WTC11 (cell line): ENCODE results near the gene HOXA9. TPM values are rescaled to one million over a fixed set of nuclear protein-coding genes. Genes with fewer than 3 reads are reported as not detected.
A peak's percentile ranks its signal among the peaks of the same experiment; 100 is the strongest.

ENCODE experiments used
- ATAC-seq: fragments of 200-7000 bp; cut with Tn5 transposase; 2 replicates; pipeline ENCODE4 v1.10.0; 2021; ENCODE audit warnings: mild to moderate bottlenecking, moderate library complexity
- CTCF ChIA-PET: fragments of 300-600 bp; sonication (Branson Sonifier 250); formaldehyde crosslinking; loops from one replicate; lab custom pipeline; 2021; ENCODE audit warnings: antibody characterized with exemption; lab: Charles Lee
- POLR2A ChIA-PET: fragments of 350-600 bp; sonication (Branson Sonifier 250); formaldehyde crosslinking; loops from one replicate; lab custom pipeline; 2021; ENCODE audit warnings: antibody characterized with exemption; lab: Charles Lee
- DNase-seq: peaks from one replicate; pipeline ENCODE4 v3.0.0; 2021; ENCODE audit warnings: low spot score
- H3K27ac Mint-ChIP-seq: 2 replicates; pipeline ENCODE4 v1.8.0; 2021; ENCODE audit warnings: mixed read lengths
- H3K27me3 Mint-ChIP-seq: 2 replicates; pipeline ENCODE4 v1.8.0; 2021; ENCODE audit warnings: low read depth, mild to moderate bottlenecking, moderate library complexity, mixed read lengths
- H3K36me3 Mint-ChIP-seq: 2 replicates; pipeline ENCODE4 v1.8.0; 2021; ENCODE audit warnings: mixed read lengths
- H3K4me1 Mint-ChIP-seq: 2 replicates; pipeline ENCODE4 v1.8.0; 2022; ENCODE audit warnings: mixed read lengths
- H3K4me3 Mint-ChIP-seq: 2 replicates; pipeline ENCODE4 v1.8.0; 2021; ENCODE audit warnings: mild to moderate bottlenecking, moderate library complexity, mixed read lengths
- H3K9me3 Mint-ChIP-seq: 2 replicates; pipeline ENCODE4 v1.8.0; 2021; ENCODE audit warnings: mixed read lengths
- AFF4 ChIP-seq: sonication (generic); formaldehyde crosslinking; IDR thresholded peaks from 2 replicates; pipeline ENCODE4 v1.8.1; 2023; ENCODE audit warnings: mild to moderate bottlenecking, missing genetic modification reagents, borderline replicate concordance
- AR ChIP-seq: fragments of 250-450 bp; sonication (Bioruptor Pico); IDR thresholded peaks from 2 replicates; pipeline ENCODE4 v1.9.0; 2021; ENCODE audit warnings: mild to moderate bottlenecking
- E2F4 ChIP-seq: sonication (generic); formaldehyde crosslinking; IDR thresholded peaks from 2 replicates; pipeline ENCODE4 v1.8.1; 2022; ENCODE audit warnings: low read depth, mild to moderate bottlenecking, moderate library complexity, missing genetic modification reagents, borderline replicate concordance
- ETV6 ChIP-seq: sonication (generic); formaldehyde crosslinking; IDR thresholded peaks from 2 replicates; pipeline ENCODE4 v1.8.1; 2022; ENCODE audit warnings: mild to moderate bottlenecking, missing genetic modification reagents
- FOXJ3 ChIP-seq: sonication (generic); formaldehyde crosslinking; IDR thresholded peaks from 2 replicates; pipeline ENCODE4 v1.9.0; 2021; ENCODE audit warnings: missing genetic modification reagents, mild to moderate bottlenecking, borderline replicate concordance
- FOXK1 ChIP-seq: sonication (generic); formaldehyde crosslinking; IDR thresholded peaks from 2 replicates; pipeline ENCODE4 v1.8.0; 2022; ENCODE audit warnings: mild to moderate bottlenecking, moderate library complexity, missing genetic modification reagents
- FOXP1 ChIP-seq: sonication (generic); formaldehyde crosslinking; IDR thresholded peaks from 2 replicates; pipeline ENCODE4 v1.8.0; 2022; ENCODE audit warnings: missing genetic modification reagents, mild to moderate bottlenecking, moderate library complexity, borderline replicate concordance
- IRF1 ChIP-seq: sonication (generic); formaldehyde crosslinking; IDR thresholded peaks from 2 replicates; pipeline ENCODE4 v1.8.0; 2023; ENCODE audit warnings: missing genetic modification reagents
- NR1H2 ChIP-seq: sonication (generic); formaldehyde crosslinking; IDR thresholded peaks from 2 replicates; pipeline ENCODE4 v1.9.0; 2021; ENCODE audit warnings: mild to moderate bottlenecking, moderate library complexity, missing genetic modification reagents
- PRDM15 ChIP-seq: sonication (generic); formaldehyde crosslinking; IDR thresholded peaks from 2 replicates; pipeline ENCODE4 v1.8.0; 2022; ENCODE audit warnings: missing genetic modification reagents
- SOX15 ChIP-seq: fragments of 250-450 bp; sonication (Bioruptor Pico); IDR thresholded peaks from 2 replicates; pipeline ENCODE4 v1.9.0; 2021; ENCODE audit warnings: mild to moderate bottlenecking
- USF2 ChIP-seq: sonication (generic); formaldehyde crosslinking; IDR thresholded peaks from 2 replicates; pipeline ENCODE4 v1.8.1; 2023; ENCODE audit warnings: mild to moderate bottlenecking, missing genetic modification reagents, moderate library complexity
- total RNA-seq: library from RNA; stranded (reverse); gene quantifications from 3 replicates; pipeline ENCODE4 v1.2.3, GENCODE V29; 2021

HOXA9 gene
- total RNA-seq, 1 experiment from 2014 or later, result not detected

GRCh38 chr7:27184337-27185012 is 19.1 kb upstream of the HOXA9 start:
- H3K36me3 Mint-ChIP-seq, result 0 out of 2 replicates have a peak, but pooled peaks cover 3% of the 10 kb centered on the region
- ATAC-seq (no peak), DNase-seq (peak; percentile 58)
- H3K9me3 Mint-ChIP-seq, result no peaks in the 10 kb centered on the region
- ChIA-PET POLR2A (no interaction called here), CTCF (interaction anchor here (0.7 to 1.1 kb wide), 4 partner anchors 8 to 41 kb away, joined by 3 to 4 read pairs (median 4); partner anchors contain the start of gene HOXA5)
- TF ChIP-seq FOXJ3 (CRISPR knock-in tag), result no peak
- TF ChIP-seq FOXK1 (CRISPR knock-in tag), result no peak
- TF ChIP-seq FOXP1 (CRISPR knock-in tag), result no peak
- TF ChIP-seq SOX15 (CRISPR knock-in tag), result no peak
- peaks cover 100% of the 10 kb centered on the region for H3K27me3 Mint-ChIP-seq
- H3K4me3 Mint-ChIP-seq, result peak overlapping the region; percentile 45
- H3K4me1 Mint-ChIP-seq, result peaks cover 53% of the 10 kb centered on the region
- H3K27ac Mint-ChIP-seq, result no peak overlapping the region

- peaks cover 100% of the 10 kb centered on the region for H3K27me3 Mint-ChIP-seq
- no peak for TF ChIP-seq E2F4 (CRISPR knock-in tag)
- TF ChIP-seq ETV6 (CRISPR knock-in tag), result no peak
- TF ChIP-seq NR1H2 (CRISPR knock-in tag), result no peak
- TF ChIP-seq IRF1 (CRISPR knock-in tag), result no peak
- no peak for TF ChIP-seq AR (CRISPR knock-in tag)
- TF ChIP-seq USF2, result no peak
- TF ChIP-seq, all 79 proteins: peak for 0
- ChIA-PET POLR2A (interaction anchor here (0.6 kb wide), 1 partner anchor 227 kb away, joined by 4 read pairs; no protein-coding TSS in a partner anchor), CTCF (interaction anchor here (0.6 to 1.7 kb wide), 4 partner anchors 12 to 465 kb away, joined by 3 to 5 read pairs (median 4); partner anchors contain the start of gene HOXA5)
- DNase-seq, result no peak
- no peak overlapping the region for H3K27ac Mint-ChIP-seq
- 0 out of 2 replicates have a peak, but pooled peaks cover 3% of the 10 kb centered on the region for H3K36me3 Mint-ChIP-seq
- peak overlapping the region; percentile 40 for H3K4me3 Mint-ChIP-seq
- no peak for ATAC-seq
- H3K4me1 Mint-ChIP-seq, result peaks cover 55% of the 10 kb centered on the region
- H3K9me3 Mint-ChIP-seq, result no peaks in the 10 kb centered on the region
Observed at GRCh38 chr7:27183682-27184336, 18.5 kb upstream of the HOXA9 start.

GRCh38 chr7:27182861-27183681 is 17.7 kb upstream of the HOXA9 start:
- Mint-ChIP-seq H3K4me3 (peak overlapping the region; percentile 40; the same call in 1 of the 2 replicates), H3K27ac (no peak overlapping the region), H3K9me3 (no peaks in the 10 kb centered on the region), H3K27me3 (peaks cover 100% of the 10 kb centered on the region), H3K36me3 (0 out of 2 replicates have a peak, but pooled peaks cover 3% of the 10 kb centered on the region), H3K4me1 (peaks cover 48% of the 10 kb centered on the region)
- ChIA-PET POLR2A (interaction anchor here (0.6 kb wide), 1 partner anchor 228 kb away, joined by 4 read pairs; no protein-coding TSS in a partner anchor), CTCF (interaction anchor here (0.6 to 1.7 kb wide), 2 partner anchors 13 to 465 kb away, joined by 4 to 5 read pairs; no protein-coding TSS in a partner anchor)
- peak; percentile 47 for ATAC-seq
- peak; percentile 67; the same call in 1 of the 2 replicates for TF ChIP-seq PRDM15
- TF ChIP-seq AFF4 (CRISPR knock-in tag), result no peak
- peak; percentile 67 for DNase-seq
